GM23338 (cell line): ENCODE measurements around the gene SNX8.
"Not testable (repeated sequence)": the region's sequence is repeated elsewhere in the genome, so short reads cannot be mapped to it uniquely, and the experiment has no call there.

ENCODE experiments used
- CREB1 ChIP-seq: fragments of 250-450 bp; sonication (Bioruptor Pico); IDR thresholded peaks from 2 replicates; pipeline ENCODE4 v1.5.0; 2020; ENCODE audit warnings: low read depth, mild to moderate bottlenecking, moderate library complexity
- EZH2 ChIP-seq: fragments of 200-600 bp; sonication (generic); IDR thresholded peaks from one replicate; pipeline ENCODE4 v1.8.0; 2017; ENCODE audit warnings: antibody characterized with exemption, mild to moderate bottlenecking, low read depth; ENCODE audit not compliant: unreplicated experiment
- NANOG ChIP-seq: IDR thresholded peaks from 2 replicates; pipeline ENCODE4 v1.6.1; 2016; ENCODE audit warnings: antibody characterized with exemption, borderline replicate concordance
- POLR2AphosphoS5 ChIP-seq: IDR thresholded peaks from 2 replicates; pipeline ENCODE4 v1.6.1; 2016; ENCODE audit warnings: antibody characterized with exemption, low read depth
- REST ChIP-seq: IDR thresholded peaks from one replicate; pipeline ENCODE4 v1.6.1; 2018; ENCODE audit warnings: antibody characterized with exemption; ENCODE audit not compliant: unreplicated experiment
- TF ChIP-seq, protein P1 (sequence below), 2 experiments: fragments of 200-600 bp in 1 of 2; sonication (generic) in 1 of 2; conservative IDR thresholded peaks; 2 replicates each; pipeline versions ENCODE4 v1.5.1 to v1.6.1; 2016 to 2017; ENCODE audit warnings: antibody characterized with exemption in 2 of 2, low read depth in 2 of 2, mild to moderate bottlenecking in 2 of 2, moderate library complexity in 1 of 2

GRCh38 chr7:2269089-2269990 lies 44.9 kb downstream of the SNX8 start:
- TF ChIP-seq NANOG; REST; CREB1 (CRISPR knock-in tag); POLR2AphosphoS5; EZH2: not testable (repeated sequence)
- TF ChIP-seq, protein P1, sequence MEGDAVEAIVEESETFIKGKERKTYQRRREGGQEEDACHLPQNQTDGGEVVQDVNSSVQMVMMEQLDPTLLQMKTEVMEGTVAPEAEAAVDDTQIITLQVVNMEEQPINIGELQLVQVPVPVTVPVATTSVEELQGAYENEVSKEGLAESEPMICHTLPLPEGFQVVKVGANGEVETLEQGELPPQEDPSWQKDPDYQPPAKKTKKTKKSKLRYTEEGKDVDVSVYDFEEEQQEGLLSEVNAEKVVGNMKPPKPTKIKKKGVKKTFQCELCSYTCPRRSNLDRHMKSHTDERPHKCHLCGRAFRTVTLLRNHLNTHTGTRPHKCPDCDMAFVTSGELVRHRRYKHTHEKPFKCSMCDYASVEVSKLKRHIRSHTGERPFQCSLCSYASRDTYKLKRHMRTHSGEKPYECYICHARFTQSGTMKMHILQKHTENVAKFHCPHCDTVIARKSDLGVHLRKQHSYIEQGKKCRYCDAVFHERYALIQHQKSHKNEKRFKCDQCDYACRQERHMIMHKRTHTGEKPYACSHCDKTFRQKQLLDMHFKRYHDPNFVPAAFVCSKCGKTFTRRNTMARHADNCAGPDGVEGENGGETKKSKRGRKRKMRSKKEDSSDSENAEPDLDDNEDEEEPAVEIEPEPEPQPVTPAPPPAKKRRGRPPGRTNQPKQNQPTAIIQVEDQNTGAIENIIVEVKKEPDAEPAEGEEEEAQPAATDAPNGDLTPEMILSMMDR (conservative IDR thresholded peaks at IDR 0.05; ENCODE audit: low read depth in 2 of 2), result not testable (repeated sequence)
